Measurements from ENCODE around the gene MPG. TPM values are rescaled to one million over a fixed set of nuclear protein-coding genes. Genes with fewer than 3 reads are reported as not detected.

The MPG gene
- total RNA-seq, 4 donors from 2014 or later: 46.8 to 94.4 (median 70.9) TPM

DNA sequence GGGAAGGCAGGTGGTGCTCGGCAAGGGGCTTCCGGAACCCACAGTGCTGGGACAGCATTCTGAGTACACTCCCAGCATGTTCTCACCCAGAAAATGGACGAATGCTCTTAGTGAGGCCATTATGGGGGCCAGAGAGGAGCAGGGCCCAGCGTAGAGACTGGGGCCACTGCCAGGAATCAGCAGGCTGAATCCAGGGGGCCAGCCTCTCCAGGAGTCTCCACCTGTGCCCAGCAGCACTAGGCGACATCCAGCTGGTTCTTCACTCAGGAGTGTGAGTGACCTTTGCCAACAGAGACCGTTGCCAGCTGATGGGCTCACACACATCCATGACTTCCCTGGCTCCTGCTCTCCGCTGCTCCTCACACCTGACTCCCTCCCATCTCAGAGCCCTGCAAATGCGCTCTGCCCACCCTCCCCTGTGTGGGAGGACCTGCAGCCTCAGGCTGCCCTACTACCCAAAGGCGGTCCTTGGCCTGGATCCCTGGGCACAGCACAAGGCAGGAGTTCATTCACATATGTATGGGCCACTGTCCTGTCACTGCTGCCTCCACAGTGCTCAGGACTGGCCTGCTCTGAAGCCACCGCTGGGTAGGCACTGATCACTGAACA, 10.7 kb upstream of the MPG start:
- H3K4me1 ChIP-seq: peaks cover 65% of the 10 kb centered on the region
- H3K27ac ChIP-seq: peak overlapping the region; percentile 66
- H3K4me3 ChIP-seq: no peak overlapping the region
- TF ChIP-seq POLR2A (IDR thresholded peaks at IDR 0.05) (no peak), POLR2AphosphoS5 (IDR thresholded peaks at IDR 0.05) (no peak), EP300 (IDR thresholded peaks at IDR 0.05) (no peak)
- TF ChIP-seq, protein P1, sequence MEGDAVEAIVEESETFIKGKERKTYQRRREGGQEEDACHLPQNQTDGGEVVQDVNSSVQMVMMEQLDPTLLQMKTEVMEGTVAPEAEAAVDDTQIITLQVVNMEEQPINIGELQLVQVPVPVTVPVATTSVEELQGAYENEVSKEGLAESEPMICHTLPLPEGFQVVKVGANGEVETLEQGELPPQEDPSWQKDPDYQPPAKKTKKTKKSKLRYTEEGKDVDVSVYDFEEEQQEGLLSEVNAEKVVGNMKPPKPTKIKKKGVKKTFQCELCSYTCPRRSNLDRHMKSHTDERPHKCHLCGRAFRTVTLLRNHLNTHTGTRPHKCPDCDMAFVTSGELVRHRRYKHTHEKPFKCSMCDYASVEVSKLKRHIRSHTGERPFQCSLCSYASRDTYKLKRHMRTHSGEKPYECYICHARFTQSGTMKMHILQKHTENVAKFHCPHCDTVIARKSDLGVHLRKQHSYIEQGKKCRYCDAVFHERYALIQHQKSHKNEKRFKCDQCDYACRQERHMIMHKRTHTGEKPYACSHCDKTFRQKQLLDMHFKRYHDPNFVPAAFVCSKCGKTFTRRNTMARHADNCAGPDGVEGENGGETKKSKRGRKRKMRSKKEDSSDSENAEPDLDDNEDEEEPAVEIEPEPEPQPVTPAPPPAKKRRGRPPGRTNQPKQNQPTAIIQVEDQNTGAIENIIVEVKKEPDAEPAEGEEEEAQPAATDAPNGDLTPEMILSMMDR (IDR thresholded peaks at IDR 0.05): no peak
- WGBS: 49% methylated on average over 4 of the region's 10 CpGs
- DNase-seq (ENCODE audit: low spot score in 2 of 2): no peak
- H3K27me3 ChIP-seq: no peaks in the 10 kb centered on the region
- peaks cover 24% of the 10 kb centered on the region for H3K36me3 ChIP-seq
- no peaks in the 10 kb centered on the region for H3K9me3 ChIP-seq

DNA sequence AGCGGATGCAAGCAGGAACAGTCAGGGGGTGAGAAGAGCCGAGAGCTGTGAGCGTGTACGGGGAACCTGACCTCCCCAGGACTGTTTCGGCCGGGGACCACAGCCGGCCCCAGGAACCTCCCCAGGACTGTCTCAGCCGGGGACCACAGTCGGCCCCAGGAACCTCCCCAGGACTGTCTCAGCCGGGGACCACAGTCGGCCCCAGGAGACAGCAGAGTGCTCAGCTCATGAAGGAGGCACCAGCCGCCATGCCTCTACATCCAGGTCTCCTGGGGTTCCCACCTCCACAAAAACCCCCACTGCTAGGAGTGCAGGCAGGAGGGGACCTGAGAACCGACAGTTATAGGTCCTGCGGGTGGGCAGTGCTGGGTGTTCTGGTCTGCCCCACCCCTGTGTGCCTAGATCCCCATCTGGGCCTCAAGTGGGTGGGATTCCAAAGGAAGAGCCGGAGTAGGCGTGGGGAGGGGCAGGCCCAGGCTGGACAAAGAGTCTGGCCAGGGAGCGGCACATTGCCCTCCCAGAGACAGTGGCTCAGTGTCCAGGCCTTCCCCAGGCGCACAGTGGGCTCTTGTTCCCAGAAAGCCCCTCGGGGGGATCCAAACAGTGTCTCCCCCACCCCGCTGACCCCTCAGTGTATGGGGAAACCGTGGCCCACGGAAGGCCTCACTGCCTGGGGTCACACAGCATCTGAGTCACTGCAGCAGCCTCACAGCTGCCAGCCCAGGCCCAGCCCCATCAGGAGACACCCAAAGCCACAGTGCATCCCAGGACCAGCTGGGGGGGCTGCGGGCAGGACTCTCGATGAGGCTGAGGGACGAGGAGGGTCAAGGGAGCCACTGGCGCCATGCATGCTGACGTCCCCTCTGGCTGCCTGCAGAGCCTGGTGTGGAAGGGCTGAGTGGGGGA, 9.9 kb upstream of the MPG start:
- H3K27ac ChIP-seq: peak overlapping the region; percentile 66
- peaks cover 15% of the 10 kb centered on the region for H3K36me3 ChIP-seq
- no peak for DNase-seq (ENCODE audit: low spot score in 2 of 2)
- 76% methylated on average over 17 of the region's 27 CpGs for WGBS
- no peak overlapping the region for H3K4me3 ChIP-seq
- no peaks in the 10 kb centered on the region for H3K27me3 ChIP-seq
- peaks cover 72% of the 10 kb centered on the region for H3K4me1 ChIP-seq
- TF ChIP-seq POLR2A (IDR thresholded peaks at IDR 0.05) (no peak), POLR2AphosphoS5 (IDR thresholded peaks at IDR 0.05) (no peak), EP300 (IDR thresholded peaks at IDR 0.05) (no peak)
- TF ChIP-seq, protein P1 (IDR thresholded peaks at IDR 0.05): no peak
- H3K9me3 ChIP-seq: no peaks in the 10 kb centered on the region

DNA sequence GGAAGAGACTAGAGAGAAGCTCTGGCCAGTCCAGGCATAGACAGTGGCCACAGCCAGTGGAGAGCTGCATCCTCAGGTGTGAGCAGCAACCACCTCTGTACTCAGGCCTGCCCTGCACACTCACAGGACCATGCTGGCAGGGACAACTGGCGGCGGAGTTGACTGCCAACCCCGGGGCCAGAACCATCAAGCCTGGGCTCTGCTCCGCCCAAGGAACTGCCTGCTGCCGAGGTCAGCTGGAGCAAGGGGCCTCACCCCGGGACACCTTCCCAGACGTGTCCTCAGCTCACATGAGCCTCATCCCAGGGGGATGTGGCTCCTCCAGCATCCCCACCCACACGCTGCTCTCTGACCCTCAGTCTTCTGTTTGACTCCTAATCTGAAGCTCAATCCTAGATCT, 8.8 kb upstream of the MPG start:
- Histone ChIP-seq H3K9me3 (no peaks in the 10 kb centered on the region), H3K4me3 (no peak overlapping the region), H3K27ac (peak overlapping the region; percentile 43), H3K36me3 (peaks cover 5% of the 10 kb centered on the region), H3K27me3 (no peaks in the 10 kb centered on the region), H3K4me1 (peaks cover 83% of the 10 kb centered on the region)
- 38% methylated on average over 8 of the region's 8 CpGs for WGBS
- DNase-seq (ENCODE audit: low spot score in 2 of 2): no peak
- TF ChIP-seq, protein P1 (IDR thresholded peaks at IDR 0.05): no peak
- TF ChIP-seq POLR2AphosphoS5 (IDR thresholded peaks at IDR 0.05): no peak
- TF ChIP-seq POLR2A (IDR thresholded peaks at IDR 0.05): no peak
- TF ChIP-seq EP300 (IDR thresholded peaks at IDR 0.05): no peak

DNA sequence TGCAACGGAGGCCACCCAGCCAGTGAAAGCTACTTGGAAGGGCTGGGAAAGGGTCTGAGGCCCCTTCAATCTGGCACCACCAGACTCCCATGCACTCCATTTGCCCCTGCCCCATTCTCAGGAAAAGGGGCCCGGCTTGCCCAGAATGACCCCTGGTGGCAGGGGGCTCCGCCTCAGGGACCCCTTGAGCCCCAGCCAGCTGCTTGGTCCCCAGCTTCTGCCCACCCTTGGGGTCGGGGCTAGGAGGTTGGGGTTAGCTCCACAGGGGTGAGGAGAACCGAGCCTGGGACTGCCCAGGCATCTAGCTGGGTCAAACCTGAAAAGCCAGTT, 6.8 kb upstream of the MPG start:
- 7% methylated on average over 3 of the region's 5 CpGs for WGBS
- TF ChIP-seq POLR2AphosphoS5 (IDR thresholded peaks at IDR 0.05): no peak
- TF ChIP-seq POLR2A (IDR thresholded peaks at IDR 0.05): no peak
- TF ChIP-seq, protein P1 (IDR thresholded peaks at IDR 0.05): no peak
- no peak for TF ChIP-seq EP300 (IDR thresholded peaks at IDR 0.05)
- H3K4me1 ChIP-seq: peaks cover 93% of the 10 kb centered on the region
- peak overlapping the region; percentile 92 for H3K27ac ChIP-seq
- DNase-seq (ENCODE audit: low spot score in 2 of 2): no peak
- no peaks in the 10 kb centered on the region for H3K9me3 ChIP-seq
- no peaks in the 10 kb centered on the region for H3K36me3 ChIP-seq
- peak overlapping the region; percentile 65 for H3K4me3 ChIP-seq
- H3K27me3 ChIP-seq: no peaks in the 10 kb centered on the region
